ENCODE measurements around the gene FANCC.

The FANCC gene

GRCh38 chr9:95165004-95165403 lies 152.5 kb downstream of the FANCC start:
- DNase-seq (ENCODE audit: low read depth), result no peak
- no peak overlapping the region for H3K4me3 ChIP-seq (ENCODE audit: low read depth, low read length)
- TF ChIP-seq CTCF (IDR thresholded peaks at IDR 0.05; ENCODE audit: control insufficient read depth, extremely low read depth, insufficient read depth), result no peak

GRCh38 chr9:95157481-95158151 lies 159.9 kb downstream of the FANCC start:
- TF ChIP-seq CTCF (IDR thresholded peaks at IDR 0.05; ENCODE audit: control insufficient read depth, extremely low read depth, insufficient read depth), result no peak
- H3K4me3 ChIP-seq (ENCODE audit: low read depth, low read length), result no peak overlapping the region
- DNase-seq (ENCODE audit: low read depth), result no peak

GRCh38 chr9:95156074-95156473 lies 161.4 kb downstream of the FANCC start:
- no peak for DNase-seq (ENCODE audit: low read depth)
- H3K4me3 ChIP-seq (ENCODE audit: low read depth, low read length), result no peak overlapping the region
- no peak for TF ChIP-seq CTCF (IDR thresholded peaks at IDR 0.05; ENCODE audit: control insufficient read depth, extremely low read depth, insufficient read depth)

- no peak overlapping the region for H3K4me3 ChIP-seq (ENCODE audit: low read depth, low read length)
- no peak for DNase-seq (ENCODE audit: low read depth)
- TF ChIP-seq CTCF (IDR thresholded peaks at IDR 0.05; ENCODE audit: control insufficient read depth, extremely low read depth, insufficient read depth), result no peak
Measured at GRCh38 chr9:95155220-95155619, 162.3 kb downstream of the FANCC start.

- no peak overlapping the region for H3K4me3 ChIP-seq (ENCODE audit: low read depth, low read length)
- DNase-seq (ENCODE audit: low read depth), result no peak
- TF ChIP-seq CTCF (IDR thresholded peaks at IDR 0.05; ENCODE audit: control insufficient read depth, extremely low read depth, insufficient read depth), result no peak
Measured at GRCh38 chr9:95150903-95151302, 166.6 kb downstream of the FANCC start.

- no peak for TF ChIP-seq CTCF (IDR thresholded peaks at IDR 0.05; ENCODE audit: control insufficient read depth, extremely low read depth, insufficient read depth)
- no peak overlapping the region for H3K4me3 ChIP-seq (ENCODE audit: low read depth, low read length)
- no peak for DNase-seq (ENCODE audit: low read depth)
Measured at GRCh38 chr9:95148208-95148520, 169.3 kb downstream of the FANCC start.
